ENCODE data around the gene UCP1.
A peak's percentile ranks its signal among the peaks of the same experiment; 100 is the strongest.

Gene UCP1

GRCh38 chr4:140609548-140610425, 41.0 kb upstream of the UCP1 start:
- CTCF ChIA-PET: interaction anchor here (0.6 to 6.3 kb wide), 26 partner anchors 9 to 954 kb away, joined by 3 to 65 read pairs (median 4); partner anchors contain the start of genes ELMOD2 and SCOC
- DNase-seq (ENCODE audit: extremely low spot score): peak; percentile 66
- TF ChIP-seq CTCF (IDR thresholded peaks at IDR 0.05; ENCODE audit: control extremely low read depth, extremely low read depth, low read depth, missing control alignments): peak; percentile 45
- POLR2A ChIA-PET: interaction anchor here (0.6 kb wide), 1 partner anchor 250 kb away, joined by 3 read pairs; no protein-coding TSS in a partner anchor

GRCh38 chr4:140607852-140608251, 39.1 kb upstream of the UCP1 start:
- POLR2A ChIA-PET: no interaction called here
- TF ChIP-seq CTCF (IDR thresholded peaks at IDR 0.05; ENCODE audit: control extremely low read depth, extremely low read depth, low read depth, missing control alignments): no peak
- DNase-seq (ENCODE audit: extremely low spot score): no peak
- CTCF ChIA-PET: interaction anchor here (1.0 to 6.3 kb wide), 5 partner anchors 8 to 248 kb away, joined by 3 to 65 read pairs (median 6); no protein-coding TSS in a partner anchor

- ChIA-PET POLR2A (no interaction called here), CTCF (interaction anchor here (1.3 to 2.0 kb wide), 3 partner anchors 13 to 244 kb away, joined by 3 to 8 read pairs (median 6); no protein-coding TSS in a partner anchor)
- no peak for DNase-seq (ENCODE audit: extremely low spot score)
- no peak for TF ChIP-seq CTCF (IDR thresholded peaks at IDR 0.05; ENCODE audit: control extremely low read depth, extremely low read depth, low read depth, missing control alignments)
Observed at GRCh38 chr4:140604544-140604943, 35.8 kb upstream of the UCP1 start.

- ChIA-PET CTCF (interaction anchor here (0.8 to 2.0 kb wide), 3 partner anchors 17 to 243 kb away, joined by 3 to 8 read pairs (median 4); partner anchors contain the start of gene ELMOD2), POLR2A (no interaction called here)
Observed at GRCh38 chr4:140603286-140603685, 34.5 kb upstream of the UCP1 start.

GRCh38 chr4:140602714-140603113, 34.0 kb upstream of the UCP1 start:
- no peak for DNase-seq (ENCODE audit: extremely low spot score)
- TF ChIP-seq CTCF (IDR thresholded peaks at IDR 0.05; ENCODE audit: control extremely low read depth, extremely low read depth, low read depth, missing control alignments): no peak
- ChIA-PET POLR2A (no interaction called here), CTCF (interaction anchor here (1.2 to 2.0 kb wide), 2 partner anchors 79 to 243 kb away, joined by 4 to 8 read pairs; partner anchors contain the start of gene ELMOD2)

More at GRCh38 chr4:140603286-140603685, 34.5 kb upstream of the UCP1 start:
- TF ChIP-seq CTCF (IDR thresholded peaks at IDR 0.05; ENCODE audit: control extremely low read depth, extremely low read depth, low read depth, missing control alignments): no peak
- DNase-seq (ENCODE audit: extremely low spot score): no peak

GRCh38 chr4:140600408-140600807, 31.6 kb upstream of the UCP1 start:
- ChIA-PET CTCF (interaction anchor here (1.4 to 2.6 kb wide), 5 partner anchors 9 to 251 kb away, joined by 3 to 19 read pairs (median 5); partner anchors contain the start of gene ELMOD2), POLR2A (no interaction called here)
- no peak for TF ChIP-seq CTCF (IDR thresholded peaks at IDR 0.05; ENCODE audit: control extremely low read depth, extremely low read depth, low read depth, missing control alignments)
- no peak for DNase-seq (ENCODE audit: extremely low spot score)
